ENCODE measurements around the gene CLEC4F. TPM values are rescaled to one million over a fixed set of nuclear protein-coding genes. Genes with fewer than 3 reads are reported as not detected.

Gene CLEC4F
- total and polyA plus RNA-seq, 2 of the 13 experiments (the other 11 are each of a cell fraction or from before 2014, with no cell fraction given), result 0.12 to 0.13 TPM

GRCh38 chr2:70861777-70862625 is 41.6 kb upstream of the CLEC4F start (continued):
- no peak for TF ChIP-seq ZNF850 (CRISPR knock-in tag; conservative IDR thresholded peaks at IDR 0.05)
- no peak for TF ChIP-seq MAF1 (CRISPR knock-in tag; IDR thresholded peaks at IDR 0.05; ENCODE audit: borderline replicate concordance)
- TF ChIP-seq RAD21 (CRISPR knock-in tag; IDR thresholded peaks at IDR 0.05), result peak; percentile 87
- no peak for TF ChIP-seq SOX6 (IDR thresholded peaks at IDR 0.05)
- TF ChIP-seq SOX6 (CRISPR knock-in tag; IDR thresholded peaks at IDR 0.05), result peak; percentile 30; the same call in 1 of the 2 replicates
- no peak for TF ChIP-seq ZBTB46 (CRISPR knock-in tag; IDR thresholded peaks at IDR 0.05; ENCODE audit: borderline replicate concordance)
- peak; percentile 34 for TF ChIP-seq CBX1 (IDR thresholded peaks at IDR 0.05; ENCODE audit: low read depth)
- TF ChIP-seq ZBTB43 (CRISPR knock-in tag; conservative IDR thresholded peaks at IDR 0.05), result 0 out of 2 replicates have a peak, but pooled peaks have one; percentile 27
- no peak for TF ChIP-seq ZNF589 (CRISPR knock-in tag; conservative IDR thresholded peaks at IDR 0.05)
- peak; percentile 55; the same call in 1 of the 2 replicates for TF ChIP-seq ISL2 (CRISPR knock-in tag; IDR thresholded peaks at IDR 0.05)
- 0 out of 2 replicates have a peak, but pooled peaks have one; percentile 28 for TF ChIP-seq THAP7 (CRISPR knock-in tag; IDR thresholded peaks at IDR 0.05)
- 0 out of 2 replicates have a peak, but pooled peaks have one; percentile 39 for TF ChIP-seq ATF6 (CRISPR knock-in tag; conservative IDR thresholded peaks at IDR 0.05)
- peak; percentile 40; the same call in 1 of the 2 replicates for TF ChIP-seq ZNF788 (CRISPR knock-in tag; IDR thresholded peaks at IDR 0.05; ENCODE audit: borderline replicate concordance)
- TF ChIP-seq SAP130 (CRISPR knock-in tag; IDR thresholded peaks at IDR 0.05; ENCODE audit: low read depth), result 0 out of 2 replicates have a peak, but pooled peaks have one; percentile 6
- TF ChIP-seq ZGPAT (CRISPR knock-in tag; IDR thresholded peaks at IDR 0.05), result 0 out of 2 replicates have a peak, but pooled peaks have one; percentile 27
- no peak for TF ChIP-seq AHR (CRISPR knock-in tag; IDR thresholded peaks at IDR 0.05)
- TF ChIP-seq ZBTB7B (CRISPR knock-in tag; IDR thresholded peaks at IDR 0.05), result no peak
- 0 out of 2 replicates have a peak, but pooled peaks have one; percentile 43 for TF ChIP-seq ZNF136 (CRISPR knock-in tag; IDR thresholded peaks at IDR 0.05; ENCODE audit: low read depth)
- no peak for TF ChIP-seq SKIL (CRISPR knock-in tag; IDR thresholded peaks at IDR 0.05; ENCODE audit: borderline replicate concordance)

Data from HepG2 (cell line).